Stimulated activated CD4-positive, alpha-beta T cell treated with anti-CD3 and anti-CD28 coated beads, TNF-alpha, amount 100 ng/mL, for 1 hour (primary cell): ENCODE data around the gene ITPR1.

Experiments
- DNase-seq, 3 donors: peaks; one replicate each; pipeline ENCODE4 v3.0.0-alpha.2; 2020; ENCODE audit warnings: low read depth in 3 of 3, low spot score in 1 of 3

ITPR1 gene

DNA sequence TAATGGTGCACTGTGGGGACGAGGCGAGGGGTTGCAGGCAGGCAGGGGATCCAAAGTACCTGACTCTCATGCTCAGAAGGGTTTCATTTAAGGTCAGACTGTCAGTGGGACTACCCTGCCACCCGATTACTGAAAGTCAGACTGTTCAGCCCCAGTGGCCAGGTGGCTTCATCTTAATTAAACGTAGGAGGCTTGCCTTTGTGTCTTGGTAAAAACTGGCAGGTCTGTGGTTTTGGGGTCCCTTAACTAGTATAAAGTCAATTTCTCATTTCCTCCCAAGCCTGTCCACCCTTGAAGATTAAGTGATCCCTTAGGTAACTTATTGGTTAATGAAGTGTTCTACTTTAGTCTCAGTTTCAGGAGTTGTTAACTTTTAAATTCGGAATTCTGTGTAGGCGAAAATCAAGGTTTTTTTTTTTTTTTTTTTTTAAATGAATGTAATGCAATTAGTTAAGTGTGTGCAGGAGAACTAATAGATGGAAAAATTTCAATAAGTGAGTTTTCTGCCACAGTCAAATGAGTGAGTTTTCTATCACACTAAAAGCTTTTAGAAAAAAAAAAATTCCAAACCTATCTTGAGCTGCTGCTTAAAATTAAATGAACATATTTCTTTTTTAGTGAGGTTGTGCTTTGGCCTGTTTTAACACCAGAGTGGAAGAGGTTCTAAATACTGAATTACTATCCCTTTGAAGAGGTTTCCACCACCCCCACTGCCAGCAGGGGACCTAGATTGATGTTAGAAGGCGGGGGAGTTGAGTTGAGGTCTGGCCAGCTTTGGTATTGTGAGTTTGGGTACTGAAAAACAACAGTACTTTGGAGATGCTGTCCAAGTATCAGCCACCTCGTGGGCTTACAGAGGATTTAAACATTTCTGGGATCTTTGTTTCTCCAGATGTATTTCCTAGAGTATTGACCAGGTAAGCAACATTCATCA lies 15.2 kb downstream of the ITPR1 start:
- DNase-seq = no peak

DNA sequence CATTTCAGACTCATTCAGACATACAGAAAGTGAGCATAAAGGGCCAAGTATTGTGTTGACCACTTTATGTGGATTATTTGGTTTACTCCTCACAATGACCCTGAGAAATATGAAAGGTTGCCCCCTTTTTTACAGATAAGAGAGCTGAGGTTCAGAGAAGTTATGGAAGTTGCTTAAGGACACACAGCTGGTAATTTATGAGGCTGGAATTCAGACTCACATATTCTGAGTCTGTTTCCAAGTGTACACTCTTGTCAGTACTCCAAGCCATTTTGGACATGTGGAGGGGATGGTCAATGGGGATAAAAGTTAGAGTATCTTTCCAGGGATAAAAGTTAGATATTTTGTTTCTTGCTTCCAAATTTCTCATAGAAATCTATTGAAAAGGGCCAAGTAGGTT lies 15.9 kb downstream of the ITPR1 start:
- no peak for DNase-seq

DNA sequence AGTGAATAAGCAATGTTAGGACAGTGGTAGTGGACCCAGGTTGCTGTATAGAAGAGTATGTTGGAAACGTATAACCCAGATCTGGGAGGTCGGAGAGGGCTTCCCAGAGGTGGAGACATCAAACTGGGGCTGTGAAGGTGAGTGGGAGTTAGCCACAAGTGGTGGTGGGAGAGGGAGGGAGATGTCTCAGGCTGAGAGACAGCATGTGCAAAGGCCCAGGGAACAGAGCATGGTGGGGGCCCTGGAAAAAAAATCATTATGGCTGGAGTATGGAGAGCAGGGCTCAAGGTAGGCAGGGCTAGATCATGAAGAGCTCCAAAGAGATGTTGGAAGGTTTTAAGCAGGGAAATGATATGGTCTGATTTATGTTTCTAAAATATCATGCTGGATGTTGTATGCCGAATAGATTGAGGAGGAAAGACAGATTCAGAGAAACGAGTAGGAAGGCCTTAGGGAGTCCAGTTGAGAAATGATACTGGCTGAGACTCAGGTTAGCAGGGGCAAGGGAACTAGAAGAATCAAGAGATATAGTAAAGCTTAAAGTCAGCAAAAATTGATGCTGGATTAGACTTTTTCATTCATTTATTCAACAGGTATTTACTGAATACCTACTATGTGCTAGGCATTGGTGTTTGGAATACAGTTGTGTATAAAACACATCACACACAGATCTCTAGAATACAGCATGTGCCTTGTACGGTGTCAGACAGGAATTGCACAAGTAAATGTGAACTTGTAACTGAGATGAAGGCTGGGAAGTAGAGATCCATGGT lies 17.0 kb downstream of the ITPR1 start:
- DNase-seq = no peak

DNA sequence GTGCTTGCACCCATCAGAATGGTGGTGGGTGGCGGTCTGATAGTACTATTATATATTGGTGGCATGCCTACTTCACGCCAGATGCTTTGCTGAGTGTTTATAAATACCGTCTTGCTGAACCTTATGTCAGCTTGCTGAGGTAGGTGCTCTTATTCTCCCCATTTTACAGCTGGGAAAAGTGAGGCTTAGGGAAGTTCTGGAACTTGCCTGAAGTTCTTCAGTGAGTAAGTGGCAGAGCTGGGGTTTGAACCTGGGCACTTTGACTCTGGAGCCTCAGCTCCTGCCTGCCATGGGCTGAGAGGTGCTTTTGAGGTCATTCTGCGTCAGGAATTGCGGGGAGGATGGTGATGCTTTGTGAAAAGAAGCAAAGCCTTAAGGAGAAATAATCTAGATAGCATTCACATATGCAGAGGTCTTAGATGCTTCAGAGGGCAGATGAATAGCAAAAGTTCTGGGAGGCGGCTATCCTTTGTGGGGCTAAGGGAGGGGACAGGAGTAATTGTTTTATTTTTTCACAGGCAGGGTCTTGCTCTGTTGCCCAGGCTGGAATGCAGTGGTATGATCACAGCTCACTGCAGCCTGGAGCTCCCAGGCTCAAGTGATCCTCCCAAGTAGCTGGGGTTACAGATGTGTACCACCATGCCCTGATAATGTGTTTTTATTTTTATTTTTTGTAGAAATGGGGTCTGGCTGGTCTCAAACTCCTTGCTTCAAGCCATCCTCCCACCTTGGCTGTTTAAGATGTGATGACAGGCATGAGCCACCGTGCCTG lies 18.5 kb downstream of the ITPR1 start:
- DNase-seq = no peak

DNA sequence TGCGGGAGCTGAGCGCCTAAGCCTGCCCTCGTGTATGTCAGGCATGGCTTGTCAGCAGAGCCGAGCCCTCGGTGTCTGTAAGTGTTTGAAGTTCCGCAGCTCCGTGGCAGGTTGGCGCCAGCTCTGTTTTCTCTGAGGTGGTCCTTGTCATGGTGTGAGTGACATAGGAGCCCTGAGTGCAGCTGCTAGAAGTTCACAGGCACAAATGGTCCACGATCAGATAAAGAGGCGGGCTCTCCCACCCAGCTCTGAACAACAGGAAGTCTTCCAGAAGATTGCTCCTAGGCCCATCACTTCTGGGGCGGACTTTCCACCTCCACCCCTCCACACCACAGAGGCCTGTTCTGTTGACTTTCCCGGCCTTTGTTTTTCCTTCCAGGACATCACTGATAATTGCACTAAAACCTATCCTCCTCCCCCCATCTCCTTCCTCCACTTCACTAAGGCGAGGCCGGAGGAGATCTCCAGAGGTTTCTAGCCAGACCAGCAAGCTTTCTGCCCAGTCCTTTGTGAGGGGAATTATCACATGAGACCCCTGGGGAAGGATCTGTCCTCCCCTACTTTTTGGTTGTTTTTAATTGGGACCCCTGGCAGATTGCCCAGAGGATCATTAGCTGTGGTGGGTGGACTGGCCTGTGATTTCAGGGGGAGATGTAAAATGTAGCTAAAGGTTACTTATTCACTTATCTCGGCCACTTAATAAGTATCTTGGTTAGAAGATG lies 19.9 kb downstream of the ITPR1 start:
- no peak for DNase-seq

DNA sequence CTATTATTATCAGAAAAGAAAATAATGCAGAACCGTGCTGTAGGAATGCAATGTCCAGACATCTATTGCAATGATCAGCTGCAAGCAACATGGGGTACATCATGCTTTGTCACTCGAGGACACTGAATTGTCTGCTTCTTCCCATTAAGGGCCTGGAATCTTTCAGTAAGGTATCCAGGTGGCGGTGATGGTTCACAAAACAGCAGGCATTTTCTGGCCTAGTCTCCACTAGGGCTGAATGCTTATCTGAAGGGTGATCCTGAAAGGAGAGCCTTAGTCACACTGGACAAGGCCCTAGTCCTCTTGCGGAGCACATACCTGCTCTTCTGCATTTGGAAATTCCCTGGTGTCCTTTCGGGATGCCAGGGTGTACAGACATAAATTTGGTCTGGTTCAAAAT lies 21.2 kb downstream of the ITPR1 start:
- DNase-seq = no peak

DNA sequence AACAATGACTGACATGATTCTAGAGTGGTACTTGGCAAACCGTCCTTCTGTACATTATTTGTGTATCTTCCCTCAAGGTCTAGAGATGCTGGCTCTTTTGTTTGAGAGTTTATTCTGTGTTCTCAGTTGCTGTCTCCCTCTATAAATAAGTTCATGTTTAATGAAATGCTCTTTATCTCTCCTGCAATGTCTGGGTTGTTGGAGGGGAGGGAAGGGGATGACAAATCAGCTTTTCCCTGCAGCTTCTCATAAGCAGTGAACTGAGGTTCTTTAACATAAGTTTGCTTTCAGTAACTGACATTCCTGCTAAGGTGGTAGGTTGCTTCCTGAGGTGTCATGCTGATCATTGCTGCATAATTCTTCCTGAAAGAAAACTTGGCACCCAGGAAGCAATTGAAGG lies 21.8 kb downstream of the ITPR1 start:
- no peak for DNase-seq

DNA sequence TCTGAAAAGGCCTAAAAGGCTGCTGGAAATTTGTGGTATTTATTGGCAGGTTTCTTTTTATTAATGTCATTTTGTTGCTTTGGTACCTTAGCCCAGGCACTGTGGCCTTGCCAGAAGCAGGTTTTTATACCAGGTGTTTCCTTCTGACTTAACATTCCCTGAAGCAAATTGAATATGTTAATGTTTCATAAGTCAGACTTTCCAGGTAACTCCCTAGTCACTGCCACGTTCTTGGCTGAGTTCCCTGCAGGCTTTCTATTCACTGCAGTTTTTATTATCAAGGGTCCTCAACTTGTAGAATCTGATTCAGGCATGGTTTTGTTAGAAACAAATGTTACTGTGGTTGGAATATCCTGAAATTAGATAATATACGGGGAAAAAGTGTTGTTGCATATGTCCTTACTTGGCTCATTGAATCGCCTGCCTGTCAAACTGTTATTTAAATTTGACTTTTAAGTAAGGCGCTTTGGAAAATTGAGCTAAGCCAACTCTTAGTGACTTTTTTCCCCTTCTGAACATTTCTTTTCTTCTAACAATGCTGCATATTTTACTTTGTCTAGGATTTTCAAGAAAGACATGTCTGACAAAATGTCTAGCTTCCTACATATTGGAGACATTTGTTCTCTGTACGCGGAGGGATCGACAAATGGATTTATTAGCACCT lies 22.9 kb downstream of the ITPR1 start:
- no peak for DNase-seq

DNA sequence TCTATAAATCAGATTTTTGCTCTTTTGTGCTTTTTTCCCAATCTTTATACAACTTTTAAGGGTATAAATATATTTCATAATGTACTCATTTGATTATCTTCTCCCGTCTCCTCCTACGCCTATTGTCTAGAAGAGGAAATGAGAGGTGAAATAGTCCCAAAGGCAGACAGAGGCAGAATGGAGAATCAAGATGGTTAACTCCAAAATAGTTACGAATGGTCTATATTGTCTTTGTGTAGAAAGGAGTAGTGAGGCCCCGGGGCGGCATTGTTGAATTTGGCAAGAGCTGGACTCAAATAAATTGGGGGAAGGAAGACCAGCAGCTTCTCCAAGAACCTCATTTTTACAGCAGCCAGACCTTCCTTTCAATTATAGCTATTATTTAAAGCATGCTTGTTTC lies 23.9 kb downstream of the ITPR1 start:
- DNase-seq = no peak

DNA sequence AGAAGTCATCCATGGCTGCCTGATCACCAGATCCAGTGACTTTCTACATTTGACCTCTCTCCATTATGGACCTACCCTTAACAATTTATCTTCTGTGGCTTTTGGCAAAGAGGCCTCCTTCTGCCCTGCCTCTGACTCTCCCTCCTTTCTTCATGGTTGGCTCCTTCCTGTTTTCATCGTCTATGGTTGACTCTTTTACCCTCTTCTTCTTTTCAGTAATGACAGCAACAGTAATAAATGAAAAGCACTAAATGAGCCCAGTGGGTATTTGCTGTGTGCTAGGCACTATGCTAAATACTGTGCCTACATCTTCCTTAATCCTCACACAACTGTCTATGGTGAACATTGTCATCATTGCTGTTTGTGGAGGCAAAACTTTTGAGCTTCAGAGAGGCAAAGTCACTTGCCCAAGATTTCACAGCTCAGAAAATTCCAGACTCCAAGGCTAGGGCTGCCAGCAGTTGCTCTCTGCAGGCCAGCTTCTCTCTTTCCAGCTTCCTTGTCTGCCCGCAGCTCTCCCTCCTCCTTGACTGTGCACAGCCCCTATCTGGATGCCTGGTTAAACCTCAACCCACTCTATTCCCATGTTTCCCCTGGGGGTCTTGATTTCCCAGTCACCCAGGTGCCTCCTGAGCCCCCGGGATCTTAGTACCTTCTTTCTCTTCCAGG lies 24.6 kb downstream of the ITPR1 start:
- no peak for DNase-seq

DNA sequence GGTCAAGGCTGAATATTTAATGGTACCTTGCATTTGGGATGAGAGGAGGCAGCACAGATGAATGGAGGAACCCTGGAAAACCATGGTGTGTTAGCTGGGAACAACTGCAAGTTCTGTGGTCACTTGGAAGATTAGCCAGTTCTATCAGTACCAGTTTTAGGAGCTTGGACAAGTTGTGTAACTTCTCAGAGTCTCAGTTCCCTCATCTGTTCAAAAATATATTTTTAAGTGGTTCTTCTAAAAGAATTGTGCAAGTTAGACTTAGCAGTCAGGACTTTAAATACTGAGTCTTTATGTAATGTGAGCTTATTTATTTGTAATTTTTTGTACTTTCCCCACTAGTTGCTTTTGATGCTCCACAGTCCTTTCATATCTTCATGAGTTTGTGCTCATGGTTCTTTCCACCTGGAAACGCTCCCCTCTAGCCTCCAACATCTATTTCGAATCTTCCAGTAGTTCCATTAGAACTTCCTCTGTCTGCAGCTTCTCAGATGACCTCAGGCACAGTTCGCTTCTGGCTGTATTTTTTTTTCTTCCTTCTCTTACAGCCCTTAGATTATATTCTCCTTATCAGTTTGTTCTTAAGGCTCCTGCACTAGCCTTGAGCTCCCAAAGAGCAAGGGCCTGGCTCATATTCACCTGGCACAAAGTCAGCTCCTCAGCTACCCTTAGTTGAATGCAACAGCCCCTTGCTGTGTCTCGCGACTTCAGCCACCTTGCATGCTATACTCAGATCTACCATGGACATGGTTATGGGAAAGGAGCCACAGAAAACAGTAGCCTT lies 27.1 kb downstream of the ITPR1 start:
- no peak for DNase-seq

DNA sequence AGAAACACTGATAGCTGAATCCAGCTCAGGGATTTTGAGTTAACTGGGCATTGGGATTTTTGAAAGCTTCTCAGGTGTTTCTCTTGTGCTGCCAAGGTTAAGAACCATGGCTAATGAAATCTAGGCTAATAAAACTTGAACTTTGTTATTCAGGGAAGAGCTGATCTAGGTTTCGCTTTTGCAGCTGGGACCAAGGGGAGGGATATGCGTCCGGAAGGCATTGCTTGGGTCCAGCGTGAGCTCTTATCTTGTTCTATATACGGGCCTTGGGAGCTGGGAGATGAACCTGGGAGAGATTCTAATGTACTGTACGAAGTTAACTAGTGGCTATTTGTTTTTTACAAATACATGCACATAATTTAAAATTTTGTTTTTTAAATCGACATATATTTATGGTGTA lies 29.8 kb downstream of the ITPR1 start:
- no peak for DNase-seq

DNA sequence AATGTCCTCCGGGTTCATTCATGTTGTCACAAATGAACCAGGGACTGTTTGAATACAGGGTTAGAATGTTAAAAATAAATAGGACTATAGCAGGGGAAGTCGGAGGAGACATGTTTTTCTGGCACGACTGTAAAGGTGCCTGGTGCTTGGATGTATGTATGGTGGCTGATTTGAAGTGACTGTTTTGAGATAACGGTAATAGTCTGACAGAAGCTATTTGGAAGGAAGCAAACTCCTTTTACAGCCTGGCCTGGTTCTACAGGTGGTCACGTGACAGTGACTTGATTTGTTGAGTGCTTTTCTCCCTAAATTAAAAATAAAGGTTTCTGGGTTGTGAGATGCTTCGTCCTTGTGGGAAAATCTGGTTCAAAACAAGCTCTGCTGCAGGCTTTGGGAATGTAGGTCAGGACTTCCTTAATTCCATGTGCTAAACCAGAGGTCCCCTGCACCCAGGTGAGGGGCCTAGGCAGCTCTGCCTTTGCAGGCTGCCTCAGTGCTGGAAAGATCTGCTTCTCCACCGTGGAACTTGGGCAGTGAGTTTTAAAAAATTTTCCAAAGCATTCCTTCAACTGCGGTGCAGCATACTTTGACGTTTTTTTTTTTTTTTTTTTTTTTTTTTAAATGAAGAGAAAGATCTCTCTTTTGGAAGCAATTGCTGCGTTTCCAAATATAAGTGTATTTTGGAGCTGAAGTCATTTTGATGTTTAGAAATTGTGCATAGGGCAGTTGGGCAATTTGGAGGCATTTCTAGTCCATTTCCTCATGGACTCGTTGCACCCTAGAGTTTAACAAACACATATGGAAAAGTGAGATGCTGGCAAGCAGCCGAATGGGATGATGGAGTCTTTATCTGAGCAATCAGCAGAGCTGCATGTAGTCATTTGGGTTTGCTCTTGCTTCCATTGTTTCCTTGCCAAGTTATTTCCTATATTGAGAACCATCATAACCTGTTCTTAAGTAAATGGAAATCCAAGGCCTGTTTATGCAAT lies 30.9 kb downstream of the ITPR1 start:
- DNase-seq = no peak

DNA sequence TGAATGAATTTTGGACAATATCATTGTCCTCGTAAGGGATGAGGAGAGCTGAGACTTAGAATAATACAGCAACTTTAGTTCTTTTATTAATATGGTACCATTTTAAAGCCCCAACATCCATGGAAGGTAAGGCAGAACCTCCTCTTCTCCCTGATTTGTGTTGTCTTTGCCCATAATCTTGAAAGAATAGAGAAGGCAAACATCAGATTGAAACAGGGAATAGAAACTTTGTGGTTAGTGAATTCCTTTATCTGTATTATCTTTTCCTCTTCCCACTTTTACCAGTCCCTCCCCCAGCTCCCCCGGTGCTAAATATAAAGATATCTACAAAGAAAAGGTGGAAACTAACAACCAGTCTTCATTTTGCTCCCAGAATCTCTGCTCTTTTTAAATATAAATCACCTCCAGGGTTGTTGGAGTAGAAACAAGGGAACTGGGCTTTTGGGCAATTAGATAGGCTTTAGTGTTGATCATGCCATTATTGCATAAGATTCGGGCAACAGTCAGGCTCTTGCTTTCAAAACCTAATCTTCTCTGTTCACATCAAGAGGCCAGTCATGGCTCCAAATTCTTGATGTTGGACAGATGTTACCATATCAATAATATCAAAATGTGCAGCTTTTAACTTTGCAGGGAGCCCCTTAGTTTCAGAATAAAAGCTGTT lies 32.5 kb downstream of the ITPR1 start:
- DNase-seq = no peak

DNA sequence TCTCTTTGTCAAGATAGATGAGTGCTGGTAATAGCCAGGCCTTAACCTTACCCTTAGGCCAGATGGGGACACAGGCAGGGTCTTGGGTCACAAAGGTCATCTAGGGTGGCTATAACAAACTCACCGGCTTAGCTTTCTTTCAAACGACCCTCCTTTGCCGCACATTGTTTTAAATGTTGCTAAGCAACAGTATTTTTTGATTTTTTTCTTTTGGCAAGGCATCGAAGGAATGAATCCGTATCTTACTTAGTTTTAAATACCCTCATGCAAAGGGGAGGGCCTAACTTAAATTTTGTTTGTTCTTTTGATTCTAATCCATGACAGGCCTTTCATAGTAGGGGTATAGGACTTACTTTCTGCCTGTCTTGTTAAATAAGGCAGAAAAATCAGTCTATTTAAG lies 35.2 kb downstream of the ITPR1 start:
- DNase-seq = no peak

DNA sequence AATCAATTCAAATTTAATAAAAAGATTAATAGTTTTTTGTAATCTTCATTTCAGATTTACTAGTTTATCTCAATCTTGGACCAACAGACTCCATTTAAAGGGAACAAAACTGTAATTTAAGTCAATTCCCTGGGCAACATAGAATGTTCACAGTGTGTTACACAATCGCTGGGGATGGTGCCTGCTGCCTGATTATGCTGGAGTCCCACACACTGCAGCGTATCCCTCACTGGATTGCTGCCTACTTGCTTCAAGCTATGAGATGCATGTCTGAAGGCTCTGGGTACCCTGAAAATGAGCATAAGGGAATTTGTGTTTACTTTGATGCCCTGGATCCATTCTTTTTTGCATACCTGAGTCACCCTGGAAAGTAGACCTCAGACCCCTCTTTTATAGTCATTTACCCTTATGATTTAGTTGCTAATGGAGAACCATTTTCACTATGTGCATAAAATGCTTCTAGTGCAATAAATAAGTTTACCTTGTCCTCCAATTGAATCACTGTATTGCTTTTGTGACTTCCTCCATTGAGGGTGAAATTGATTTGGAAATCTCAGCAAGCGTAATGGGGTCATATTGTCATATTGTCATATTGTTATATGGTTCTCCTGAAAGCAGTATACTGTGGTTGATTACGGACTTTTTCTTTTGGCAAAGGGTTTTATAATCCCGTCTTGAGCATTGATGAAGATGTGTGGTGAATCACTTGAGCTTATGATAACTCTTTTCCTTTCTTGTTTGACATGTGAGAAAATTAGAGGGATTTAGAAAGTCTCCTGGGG lies 35.9 kb downstream of the ITPR1 start:
- no peak for DNase-seq
